Measurements from ENCODE around the gene EBF3.

- TF ChIP-seq, protein P1, sequence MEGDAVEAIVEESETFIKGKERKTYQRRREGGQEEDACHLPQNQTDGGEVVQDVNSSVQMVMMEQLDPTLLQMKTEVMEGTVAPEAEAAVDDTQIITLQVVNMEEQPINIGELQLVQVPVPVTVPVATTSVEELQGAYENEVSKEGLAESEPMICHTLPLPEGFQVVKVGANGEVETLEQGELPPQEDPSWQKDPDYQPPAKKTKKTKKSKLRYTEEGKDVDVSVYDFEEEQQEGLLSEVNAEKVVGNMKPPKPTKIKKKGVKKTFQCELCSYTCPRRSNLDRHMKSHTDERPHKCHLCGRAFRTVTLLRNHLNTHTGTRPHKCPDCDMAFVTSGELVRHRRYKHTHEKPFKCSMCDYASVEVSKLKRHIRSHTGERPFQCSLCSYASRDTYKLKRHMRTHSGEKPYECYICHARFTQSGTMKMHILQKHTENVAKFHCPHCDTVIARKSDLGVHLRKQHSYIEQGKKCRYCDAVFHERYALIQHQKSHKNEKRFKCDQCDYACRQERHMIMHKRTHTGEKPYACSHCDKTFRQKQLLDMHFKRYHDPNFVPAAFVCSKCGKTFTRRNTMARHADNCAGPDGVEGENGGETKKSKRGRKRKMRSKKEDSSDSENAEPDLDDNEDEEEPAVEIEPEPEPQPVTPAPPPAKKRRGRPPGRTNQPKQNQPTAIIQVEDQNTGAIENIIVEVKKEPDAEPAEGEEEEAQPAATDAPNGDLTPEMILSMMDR (IDR thresholded peaks at IDR 0.05 in 4 of 5, conservative IDR thresholded peaks at IDR 0.05 in 1 of 5): no peak
- no peak for TF ChIP-seq POLR2A (IDR thresholded peaks at IDR 0.05)
Observed at GRCh38 chr10:129978980-129979379, 14.9 kb upstream of the EBF3 start.

Data from gastrocnemius medialis (tissue), 4 donors.